Measurements from ENCODE around the gene RANBP10. TPM values are rescaled to one million over a fixed set of nuclear protein-coding genes. Genes with fewer than 3 reads are reported as not detected.

Gene RANBP10
- polyA plus RNA-seq, 2 donors = 8.4 to 10.2 TPM

- Histone ChIP-seq H3K27me3 (ENCODE audit: control insufficient read depth in 1 of 2, insufficient read depth in 2 of 2, low read length in 2 of 2) (no peaks in the 10 kb centered on the region), H3K4me1 (ENCODE audit: control insufficient read depth in 2 of 2, insufficient read depth in 2 of 2, low read length in 1 of 2) (peaks cover 3 to 9% of the 10 kb centered on the region in 2 donors), H3K9me3 (ENCODE audit: control insufficient read depth in 2 of 2, insufficient read depth in 1 of 2, low read depth in 1 of 2, low read length in 1 of 2) (no peaks in the 10 kb centered on the region), H3K4me3 (ENCODE audit: low read depth in 1 of 2, low read length in 2 of 2) (peak overlapping the region; percentile 88 to 92), H3K27ac (ENCODE audit: low read depth in 2 of 2, low read length in 1 of 2) (peak overlapping the region; percentile 75 to 81), H3K36me3 (ENCODE audit: control insufficient read depth in 2 of 2, insufficient read depth in 2 of 2, low read length in 1 of 2) (peaks cover 0 to 4% of the 10 kb centered on the region in 2 donors)
- 0 to 1% methylated on average over 26 of the region's 26 CpGs for WGBS, 2 donors
These were observed 487 bp downstream of the RANBP10 start for GRCh38 chr16:67805718-67806427.

- Histone ChIP-seq H3K9me3 (ENCODE audit: control insufficient read depth in 2 of 2, insufficient read depth in 1 of 2, low read depth in 1 of 2, low read length in 1 of 2) (no peaks in the 10 kb centered on the region), H3K4me3 (ENCODE audit: low read depth in 1 of 2, low read length in 2 of 2) (peak overlapping the region; percentile 88 to 92), H3K27ac (ENCODE audit: low read depth in 2 of 2, low read length in 1 of 2) (peak overlapping the region in 1 of 2 donors; percentile 75), H3K4me1 (ENCODE audit: control insufficient read depth in 2 of 2, insufficient read depth in 2 of 2, low read length in 1 of 2) (peaks cover 3 to 9% of the 10 kb centered on the region in 2 donors), H3K27me3 (ENCODE audit: control insufficient read depth in 1 of 2, insufficient read depth in 2 of 2, low read length in 2 of 2) (no peaks in the 10 kb centered on the region), H3K36me3 (ENCODE audit: control insufficient read depth in 2 of 2, insufficient read depth in 2 of 2, low read length in 1 of 2) (peaks cover 0 to 4% of the 10 kb centered on the region in 2 donors)
- 73 to 80% methylated on average over 4 of the region's 4 CpGs for WGBS, 2 donors
These were observed 1.4 kb downstream of the RANBP10 start for GRCh38 chr16:67804853-67805542.

GRCh38 chr16:67803894-67804293 is 2.5 kb downstream of the RANBP10 start:
- Histone ChIP-seq H3K4me1 (ENCODE audit: control insufficient read depth in 2 of 2, insufficient read depth in 2 of 2, low read length in 1 of 2) (peaks cover 3 to 9% of the 10 kb centered on the region in 2 donors), H3K36me3 (ENCODE audit: control insufficient read depth in 2 of 2, insufficient read depth in 2 of 2, low read length in 1 of 2) (peaks cover 0 to 9% of the 10 kb centered on the region in 2 donors)

GRCh38 chr16:67801883-67802282 is 4.5 kb downstream of the RANBP10 start:
- Histone ChIP-seq H3K4me1 (ENCODE audit: control insufficient read depth in 2 of 2, insufficient read depth in 2 of 2, low read length in 1 of 2) (peaks cover 5 to 9% of the 10 kb centered on the region in 2 donors), H3K27me3 (ENCODE audit: control insufficient read depth in 1 of 2, insufficient read depth in 2 of 2, low read length in 2 of 2) (no peaks in the 10 kb centered on the region), H3K36me3 (ENCODE audit: control insufficient read depth in 2 of 2, insufficient read depth in 2 of 2, low read length in 1 of 2) (peaks cover 0 to 12% of the 10 kb centered on the region in 2 donors), H3K9me3 (ENCODE audit: control insufficient read depth in 2 of 2, insufficient read depth in 1 of 2, low read depth in 1 of 2, low read length in 1 of 2) (no peaks in the 10 kb centered on the region), H3K27ac (ENCODE audit: low read depth in 2 of 2, low read length in 1 of 2) (no peak overlapping the region), H3K4me3 (ENCODE audit: low read depth in 1 of 2, low read length in 2 of 2) (no peak overlapping the region)
- WGBS, 2 donors = 84 to 96% methylated on average over 2 of the region's 2 CpGs

More at GRCh38 chr16:67803894-67804293, 2.5 kb downstream of the RANBP10 start:
- H3K27me3 ChIP-seq (ENCODE audit: control insufficient read depth in 1 of 2, insufficient read depth in 2 of 2, low read length in 2 of 2) = no peaks in the 10 kb centered on the region
- WGBS, 2 donors = 79 to 84% methylated on average over 3 of the region's 3 CpGs
- H3K9me3 ChIP-seq (ENCODE audit: control insufficient read depth in 2 of 2, insufficient read depth in 1 of 2, low read depth in 1 of 2, low read length in 1 of 2) = no peaks in the 10 kb centered on the region
- no peak overlapping the region for H3K27ac ChIP-seq (ENCODE audit: low read depth in 2 of 2, low read length in 1 of 2)
- no peak overlapping the region for H3K4me3 ChIP-seq (ENCODE audit: low read depth in 1 of 2, low read length in 2 of 2)

GRCh38 chr16:67801241-67801640 is 5.1 kb downstream of the RANBP10 start:
- Histone ChIP-seq H3K4me1 (ENCODE audit: control insufficient read depth in 2 of 2, insufficient read depth in 2 of 2, low read length in 1 of 2) (peaks cover 5 to 9% of the 10 kb centered on the region in 2 donors), H3K36me3 (ENCODE audit: control insufficient read depth in 2 of 2, insufficient read depth in 2 of 2, low read length in 1 of 2) (peaks cover 0 to 12% of the 10 kb centered on the region in 2 donors)
- 89 to 100% methylated on average over 1 of the region's 1 CpG for WGBS, 2 donors

GRCh38 chr16:67800338-67800926 is 5.9 kb downstream of the RANBP10 start:
- Histone ChIP-seq H3K27ac (ENCODE audit: low read depth in 2 of 2, low read length in 1 of 2) (no peak overlapping the region), H3K4me1 (ENCODE audit: control insufficient read depth in 2 of 2, insufficient read depth in 2 of 2, low read length in 1 of 2) (peaks cover 3 to 4% of the 10 kb centered on the region in 2 donors), H3K9me3 (ENCODE audit: control insufficient read depth in 2 of 2, insufficient read depth in 1 of 2, low read depth in 1 of 2, low read length in 1 of 2) (no peaks in the 10 kb centered on the region), H3K36me3 (ENCODE audit: control insufficient read depth in 2 of 2, insufficient read depth in 2 of 2, low read length in 1 of 2) (peaks cover 0 to 12% of the 10 kb centered on the region in 2 donors), H3K27me3 (ENCODE audit: control insufficient read depth in 1 of 2, insufficient read depth in 2 of 2, low read length in 2 of 2) (no peaks in the 10 kb centered on the region), H3K4me3 (ENCODE audit: low read depth in 1 of 2, low read length in 2 of 2) (no peak overlapping the region)
- WGBS, 2 donors = 86 to 91% methylated on average over 7 of the region's 7 CpGs

More at GRCh38 chr16:67801241-67801640, 5.1 kb downstream of the RANBP10 start:
- Histone ChIP-seq H3K27me3 (ENCODE audit: control insufficient read depth in 1 of 2, insufficient read depth in 2 of 2, low read length in 2 of 2) (no peaks in the 10 kb centered on the region), H3K27ac (ENCODE audit: low read depth in 2 of 2, low read length in 1 of 2) (no peak overlapping the region), H3K4me3 (ENCODE audit: low read depth in 1 of 2, low read length in 2 of 2) (no peak overlapping the region), H3K9me3 (ENCODE audit: control insufficient read depth in 2 of 2, insufficient read depth in 1 of 2, low read depth in 1 of 2, low read length in 1 of 2) (no peaks in the 10 kb centered on the region)

- H3K27ac ChIP-seq (ENCODE audit: low read depth in 2 of 2, low read length in 1 of 2) = no peak overlapping the region
- no peaks in the 10 kb centered on the region for H3K9me3 ChIP-seq (ENCODE audit: control insufficient read depth in 2 of 2, insufficient read depth in 1 of 2, low read depth in 1 of 2, low read length in 1 of 2)
- 96 to 100% methylated on average over 5 of the region's 5 CpGs for WGBS, 2 donors
These were observed 10.2 kb downstream of the RANBP10 start for GRCh38 chr16:67796099-67796718.

GRCh38 chr16:67790071-67790470 is 16.3 kb downstream of the RANBP10 start:
- H3K27ac ChIP-seq (ENCODE audit: low read depth in 2 of 2, low read length in 1 of 2) = no peak overlapping the region
- H3K36me3 ChIP-seq (ENCODE audit: control insufficient read depth in 2 of 2, insufficient read depth in 2 of 2, low read length in 1 of 2) = no peaks in the 10 kb centered on the region
- no peaks in the 10 kb centered on the region for H3K4me1 ChIP-seq (ENCODE audit: control insufficient read depth in 2 of 2, insufficient read depth in 2 of 2, low read length in 1 of 2)
- H3K4me3 ChIP-seq (ENCODE audit: low read depth in 1 of 2, low read length in 2 of 2) = no peak overlapping the region
- no peaks in the 10 kb centered on the region for H3K27me3 ChIP-seq (ENCODE audit: control insufficient read depth in 1 of 2, insufficient read depth in 2 of 2, low read length in 2 of 2)
- no peaks in the 10 kb centered on the region for H3K9me3 ChIP-seq (ENCODE audit: control insufficient read depth in 2 of 2, insufficient read depth in 1 of 2, low read depth in 1 of 2, low read length in 1 of 2)

More at GRCh38 chr16:67796099-67796718, 10.2 kb downstream of the RANBP10 start:
- no peak overlapping the region for H3K4me3 ChIP-seq (ENCODE audit: low read depth in 1 of 2, low read length in 2 of 2)
- H3K36me3 ChIP-seq (ENCODE audit: control insufficient read depth in 2 of 2, insufficient read depth in 2 of 2, low read length in 1 of 2) = peaks cover 0 to 8% of the 10 kb centered on the region in 2 donors
- H3K27me3 ChIP-seq (ENCODE audit: control insufficient read depth in 1 of 2, insufficient read depth in 2 of 2, low read length in 2 of 2) = no peaks in the 10 kb centered on the region
- H3K4me1 ChIP-seq (ENCODE audit: control insufficient read depth in 2 of 2, insufficient read depth in 2 of 2, low read length in 1 of 2) = peaks cover 0 to 2% of the 10 kb centered on the region in 2 donors

- Histone ChIP-seq H3K27ac (ENCODE audit: low read depth in 2 of 2, low read length in 1 of 2) (no peak overlapping the region), H3K36me3 (ENCODE audit: control insufficient read depth in 2 of 2, insufficient read depth in 2 of 2, low read length in 1 of 2) (peaks cover 0 to 4% of the 10 kb centered on the region in 2 donors), H3K27me3 (ENCODE audit: control insufficient read depth in 1 of 2, insufficient read depth in 2 of 2, low read length in 2 of 2) (no peaks in the 10 kb centered on the region), H3K4me3 (ENCODE audit: low read depth in 1 of 2, low read length in 2 of 2) (no peak overlapping the region), H3K4me1 (ENCODE audit: control insufficient read depth in 2 of 2, insufficient read depth in 2 of 2, low read length in 1 of 2) (peaks cover 3 to 4% of the 10 kb centered on the region in 2 donors), H3K9me3 (ENCODE audit: control insufficient read depth in 2 of 2, insufficient read depth in 1 of 2, low read depth in 1 of 2, low read length in 1 of 2) (no peaks in the 10 kb centered on the region)
- WGBS, 2 donors = 91 to 96% methylated on average over 5 of the region's 5 CpGs
These were observed 19.9 kb downstream of the RANBP10 start for GRCh38 chr16:67786491-67786890.

Data from esophagus (tissue), 2 donors.